Measurements from ENCODE around the gene COLEC12. TPM values are rescaled to one million over a fixed set of nuclear protein-coding genes. Genes with fewer than 3 reads are reported as not detected.

The COLEC12 gene
- total and polyA plus RNA-seq, 10 of the 15 experiments (the other 5 are each of a cell fraction or from before 2014, with no cell fraction given), result 0.04 to 0.05 TPM; not detected in 8

- TF ChIP-seq CHD1 (IDR thresholded peaks at IDR 0.05; ENCODE audit: low read depth, low read length) (no peak), RUNX3 (IDR thresholded peaks at IDR 0.05; ENCODE audit: low read length) (no peak), IRF5 (IDR thresholded peaks at IDR 0.05; ENCODE audit: borderline replicate concordance) (no peak), IRF3 (IDR thresholded peaks at IDR 0.05) (no peak), EED (IDR thresholded peaks at IDR 0.05; ENCODE audit: low read depth) (no peak), CEBPZ (IDR thresholded peaks at IDR 0.05; ENCODE audit: low read depth, low read length) (no peak), NR2C2 (IDR thresholded peaks at IDR 0.05; ENCODE audit: borderline replicate concordance, control insufficient read depth, insufficient read length, low read depth) (no peak)
Observed at GRCh38 chr18:388200-388599, 112.3 kb downstream of the COLEC12 start (continued).

GRCh38 chr18:386994-387393 lies 113.5 kb downstream of the COLEC12 start:
- RAD21 ChIA-PET (ENCODE audit: unreplicated experiment), result no interaction called here
- no peak for DNase-seq (ENCODE audit: low read depth, low spot score)
- 59% methylated on average over 6 of the region's 6 CpGs for WGBS (ENCODE audit: insufficient coverage, insufficient replicate concordance, low lambda C conversion rate, missing lambda C conversion rate)

More at GRCh38 chr18:386994-387393, 113.5 kb downstream of the COLEC12 start:
- H3K9ac ChIP-seq (ENCODE audit: control insufficient read depth, insufficient read depth, low read length), result no peak overlapping the region
- ChIA-PET CTCF (no interaction called here), POLR2A (no interaction called here), SMC1A (ENCODE audit: uncharacterized antibody, unreplicated experiment) (no interaction called here)
- no peaks in the 10 kb centered on the region for H4K20me1 ChIP-seq (ENCODE audit: control insufficient read depth, insufficient read depth)
- H3K79me2 ChIP-seq (ENCODE audit: control insufficient read depth, insufficient read depth, low read length), result no peaks in the 10 kb centered on the region
- TF ChIP-seq ASH2L (IDR thresholded peaks at IDR 0.05; ENCODE audit: borderline replicate concordance, low read depth), result no peak
- TF ChIP-seq KAT2A (conservative IDR thresholded peaks at IDR 0.05; ENCODE audit: control insufficient read depth, low read depth, low read length), result no peak
- no peak for TF ChIP-seq JUND (IDR thresholded peaks at IDR 0.05; ENCODE audit: low read depth, low read length)
- no peak for TF ChIP-seq EGR1 (IDR thresholded peaks at IDR 0.05; ENCODE audit: borderline replicate concordance in 1 of 2, low read depth in 2 of 2, low read length in 2 of 2)
- TF ChIP-seq GABPA (IDR thresholded peaks at IDR 0.05; ENCODE audit: low read depth), result no peak
- TF ChIP-seq TCF3 (IDR thresholded peaks at IDR 0.05; ENCODE audit: borderline replicate concordance, insufficient read depth, low read depth, low read length), result no peak
- TF ChIP-seq CHD2 (IDR thresholded peaks at IDR 0.05; ENCODE audit: borderline replicate concordance, low read depth, low read length), result no peak
- TF ChIP-seq E2F4 (IDR thresholded peaks at IDR 0.05; ENCODE audit: low read depth, low read length), result no peak
- no peak for TF ChIP-seq NFYB (IDR thresholded peaks at IDR 0.05; ENCODE audit: insufficient read depth, low read depth, low read length)
- no peaks in the 10 kb centered on the region for H3K36me3 ChIP-seq (ENCODE audit: control insufficient read depth in 2 of 2, insufficient read depth in 2 of 2, low read length in 1 of 2)
- peaks cover 0 to 3% of the 10 kb centered on the region in 2 experiments; a peak in 1 of 4 replicates for H3K27me3 ChIP-seq (replicated peaks in 1 of 2; ENCODE audit: control insufficient read depth in 2 of 2, insufficient read depth in 2 of 2, low read length in 1 of 2)
- ATAC-seq, result no peak
- no peaks in the 10 kb centered on the region for H3K9me3 ChIP-seq (replicated peaks; ENCODE audit: control insufficient read depth, insufficient read depth, low read length)
- intact Hi-C loops (cut with micrococcal nuclease; ENCODE audit: unreplicated experiment), result no loop called here
- H3K4me2 ChIP-seq (ENCODE audit: control insufficient read depth, insufficient read depth), result no peak overlapping the region
- no peak overlapping the region for H3K27ac ChIP-seq (ENCODE audit: control insufficient read depth, insufficient read depth)
- no peak overlapping the region for H3K4me3 ChIP-seq
- FAIRE-seq, result no peak
- no TSS peak for BruUV-seq (replicated peaks)
- no peaks in the 10 kb centered on the region for H3K4me1 ChIP-seq (ENCODE audit: control insufficient read depth, insufficient read depth, low read length)
- no peak overlapping the region for H2AFZ ChIP-seq (ENCODE audit: control insufficient read depth, low read depth, low read length)
- in situ Hi-C loops (cut with MboI), result no loop called here

All from GM12878 (cell line).